ENCODE measurements around the gene FAM83B. TPM values are rescaled to one million over a fixed set of nuclear protein-coding genes. Genes with fewer than 3 reads are reported as not detected.

FAM83B gene
- total RNA-seq, 1 experiment from 2014 or later: 5.7 TPM

DNA sequence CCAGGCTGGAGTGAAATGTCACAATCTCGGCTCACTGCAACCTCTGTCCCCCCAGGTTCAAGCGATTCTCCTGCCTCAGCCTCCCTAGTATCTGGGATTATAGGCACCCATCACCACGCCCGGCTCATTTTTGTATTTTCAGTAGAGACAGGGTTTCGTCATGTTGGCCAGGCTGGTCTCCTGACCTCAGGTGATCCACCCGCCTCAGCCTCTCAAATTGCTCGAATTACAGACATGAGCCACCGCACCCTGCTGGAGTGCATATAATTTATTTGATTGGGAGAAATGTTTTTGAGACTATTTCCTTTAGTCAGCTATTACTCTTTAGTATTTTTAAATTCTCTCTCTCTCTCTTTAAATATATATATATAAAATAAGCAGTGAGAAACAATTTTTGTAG is 29.8 kb downstream of the FAM83B start:
- H3K27me3 Mint-ChIP-seq (ENCODE audit: low read depth): no peaks in the 10 kb centered on the region
- no peak overlapping the region for H3K9ac ChIP-seq (ENCODE audit: extremely low read depth, insufficient read length, low read length)
- H3K79me2 ChIP-seq (ENCODE audit: insufficient read depth, low read length): no peaks in the 10 kb centered on the region
- H3K4ac ChIP-seq (ENCODE audit: low read depth, low read length): no peak overlapping the region
- no peak overlapping the region for H3K18ac ChIP-seq (ENCODE audit: insufficient read length, low read depth, low read length)
- H4K8ac ChIP-seq (replicated peaks; ENCODE audit: insufficient read length, low read depth, low read length): no peak overlapping the region
- H3K4me1 Mint-ChIP-seq: no peaks in the 10 kb centered on the region
- H3K27ac ChIP-seq (ENCODE audit: insufficient read length, low read depth, low read length): no peak overlapping the region
- no peak overlapping the region for H2BK20ac ChIP-seq (ENCODE audit: low read depth, low read length, poor library complexity, severe bottlenecking)
- no peak overlapping the region for H2BK5ac ChIP-seq (ENCODE audit: insufficient read length, low read length)
- H2BK12ac ChIP-seq (ENCODE audit: insufficient read length, low read depth, low read length): no peak overlapping the region
- no peak overlapping the region for H4K91ac ChIP-seq (ENCODE audit: insufficient read length, low read depth, low read length)
- H2AK5ac ChIP-seq (ENCODE audit: insufficient read length, low read length): no peak overlapping the region
- H4K20me1 ChIP-seq (ENCODE audit: control insufficient read depth, insufficient read depth, insufficient read length): no peaks in the 10 kb centered on the region
- H3K4me2 ChIP-seq (ENCODE audit: insufficient read depth, insufficient read length, low read length): no peak overlapping the region
- no peaks in the 10 kb centered on the region for H3K9me3 ChIP-seq (ENCODE audit: control insufficient read depth, low read depth, low read length)
- no peaks in the 10 kb centered on the region for H3K9me3 Mint-ChIP-seq
- no peak overlapping the region for H2AFZ ChIP-seq (ENCODE audit: low read length)
- no peaks in the 10 kb centered on the region for H3K4me1 ChIP-seq (ENCODE audit: insufficient read depth, low read length)
- TF ChIP-seq, protein P1, sequence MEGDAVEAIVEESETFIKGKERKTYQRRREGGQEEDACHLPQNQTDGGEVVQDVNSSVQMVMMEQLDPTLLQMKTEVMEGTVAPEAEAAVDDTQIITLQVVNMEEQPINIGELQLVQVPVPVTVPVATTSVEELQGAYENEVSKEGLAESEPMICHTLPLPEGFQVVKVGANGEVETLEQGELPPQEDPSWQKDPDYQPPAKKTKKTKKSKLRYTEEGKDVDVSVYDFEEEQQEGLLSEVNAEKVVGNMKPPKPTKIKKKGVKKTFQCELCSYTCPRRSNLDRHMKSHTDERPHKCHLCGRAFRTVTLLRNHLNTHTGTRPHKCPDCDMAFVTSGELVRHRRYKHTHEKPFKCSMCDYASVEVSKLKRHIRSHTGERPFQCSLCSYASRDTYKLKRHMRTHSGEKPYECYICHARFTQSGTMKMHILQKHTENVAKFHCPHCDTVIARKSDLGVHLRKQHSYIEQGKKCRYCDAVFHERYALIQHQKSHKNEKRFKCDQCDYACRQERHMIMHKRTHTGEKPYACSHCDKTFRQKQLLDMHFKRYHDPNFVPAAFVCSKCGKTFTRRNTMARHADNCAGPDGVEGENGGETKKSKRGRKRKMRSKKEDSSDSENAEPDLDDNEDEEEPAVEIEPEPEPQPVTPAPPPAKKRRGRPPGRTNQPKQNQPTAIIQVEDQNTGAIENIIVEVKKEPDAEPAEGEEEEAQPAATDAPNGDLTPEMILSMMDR (conservative IDR thresholded peaks at IDR 0.05): no peak
- no peak overlapping the region for H3K23ac ChIP-seq (ENCODE audit: insufficient read length, low read depth, low read length)
- no peaks in the 10 kb centered on the region for H3K27me3 ChIP-seq (ENCODE audit: insufficient read depth, low read length)
- no peaks in the 10 kb centered on the region for H3K36me3 Mint-ChIP-seq (ENCODE audit: insufficient read depth in 1 of 3, low read depth in 3 of 3)
- H4K5ac ChIP-seq (ENCODE audit: insufficient read length, low read depth, low read length): no peak overlapping the region
- no peak overlapping the region for H2BK120ac ChIP-seq (ENCODE audit: low read depth, low read length, poor library complexity, severe bottlenecking)
- H3K79me1 ChIP-seq (ENCODE audit: insufficient read depth, low read depth, low read length, poor library complexity, severe bottlenecking): no peaks in the 10 kb centered on the region
- no peak overlapping the region for H2BK15ac ChIP-seq (ENCODE audit: low read depth, low read length)
- no peak overlapping the region for H3T11ph ChIP-seq (ENCODE audit: low read length)
- DNase-seq: no peak
- H3K56ac ChIP-seq (ENCODE audit: insufficient read length, low read depth, low read length): no peak overlapping the region
- H3K14ac ChIP-seq (ENCODE audit: insufficient read depth, low read length): no peak overlapping the region
- WGBS (ENCODE audit: extremely low coverage, insufficient read length, low lambda C conversion rate): no CpG with 5 or more reads among the region's 8 CpGs
- H3K23me2 ChIP-seq (ENCODE audit: insufficient read length, low read depth, low read length, poor library complexity, severe bottlenecking): no peaks in the 10 kb centered on the region
- H3K4me3 Mint-ChIP-seq: no peak overlapping the region
- H3K27ac Mint-ChIP-seq: no peak overlapping the region; a peak in 1 of 7 replicates

Measured in H9 (cell line).